Measurements from ENCODE around the gene ZNF549.

ZNF549 gene

GRCh38 chr19:57559008-57559403, 31.9 kb downstream of the ZNF549 start:
- in situ Hi-C loops (cut with HindIII; ENCODE audit: low sequenced_read_pairs), result no loop called here
- H3K4me3 ChIP-seq (ENCODE audit: low read depth, low read length), result peak overlapping the region; percentile 88
- DNase-seq (ENCODE audit: low read depth), result no peak
- TF ChIP-seq CTCF (IDR thresholded peaks at IDR 0.05; ENCODE audit: low read depth, low read length, missing control alignments), result no peak

- in situ Hi-C loops (cut with HindIII; ENCODE audit: low sequenced_read_pairs), result no loop called here
- peak; percentile 55 for DNase-seq (ENCODE audit: low read depth)
- peak within 1 kb of the TSS; percentile 88 for H3K4me3 ChIP-seq (ENCODE audit: low read depth, low read length)
- TF ChIP-seq CTCF (IDR thresholded peaks at IDR 0.05; ENCODE audit: low read depth, low read length, missing control alignments), result no peak
Observed at GRCh38 chr19:57559404-57560025, 32.4 kb downstream of the ZNF549 start, which contains the start of gene ZNF550. Gene ZNF550, minus strand, starts transcription at chr19:57559863. Its CDS starts 181 bp downstream, at chr19:57559682.

- TF ChIP-seq CTCF (IDR thresholded peaks at IDR 0.05; ENCODE audit: low read depth, low read length, missing control alignments), result no peak
- H3K4me3 ChIP-seq (ENCODE audit: low read depth, low read length), result peak overlapping the region; percentile 88
- DNase-seq (ENCODE audit: low read depth), result no peak
- in situ Hi-C loops (cut with HindIII; ENCODE audit: low sequenced_read_pairs), result no loop called here
Observed at GRCh38 chr19:57560049-57560491, 32.9 kb downstream of the ZNF549 start.

- no peak for DNase-seq (ENCODE audit: low read depth)
- no peak overlapping the region for H3K4me3 ChIP-seq (ENCODE audit: low read depth, low read length)
- no peak for TF ChIP-seq CTCF (IDR thresholded peaks at IDR 0.05; ENCODE audit: low read depth, low read length, missing control alignments)
- in situ Hi-C loops (cut with HindIII; ENCODE audit: low sequenced_read_pairs), result no loop called here
Observed at GRCh38 chr19:57563547-57563946, 36.4 kb downstream of the ZNF549 start.

GRCh38 chr19:57566396-57567265, 39.5 kb downstream of the ZNF549 start:
- peak; percentile 18 for DNase-seq (ENCODE audit: low read depth)
- no peak for TF ChIP-seq CTCF (IDR thresholded peaks at IDR 0.05; ENCODE audit: low read depth, low read length, missing control alignments)
- no peak overlapping the region for H3K4me3 ChIP-seq (ENCODE audit: low read depth, low read length)
- in situ Hi-C loops (cut with HindIII; ENCODE audit: low sequenced_read_pairs), result no loop called here

GRCh38 chr19:57570707-57571106, 43.6 kb downstream of the ZNF549 start:
- TF ChIP-seq CTCF (IDR thresholded peaks at IDR 0.05; ENCODE audit: low read depth, low read length, missing control alignments), result no peak
- no peak overlapping the region for H3K4me3 ChIP-seq (ENCODE audit: low read depth, low read length)
- DNase-seq (ENCODE audit: low read depth), result no peak
- in situ Hi-C loops (cut with HindIII; ENCODE audit: low sequenced_read_pairs), result no loop called here
